Testis (tissue), 2 donors: ENCODE measurements around the gene SNX8.

Experiments
- CTCF ChIP-seq, 3 experiments: fragments of 450-650 bp in 2 of 3; fragments of 200-600 bp in 1 of 3; sonication (generic) in 1 of 3; IDR thresholded peaks; one replicate each; pipeline ENCODE4 v1.5.1; 2016 to 2019; ENCODE audit warnings: antibody characterized with exemption in 3 of 3, mild to moderate bottlenecking in 2 of 3, moderate library complexity in 1 of 3
- POLR2A ChIP-seq: fragments of 450-650 bp; IDR thresholded peaks from one replicate; pipeline ENCODE4 v1.6.1; 2017; ENCODE audit warnings: antibody characterized with exemption, mild to moderate bottlenecking, moderate library complexity

GRCh38 chr7:2241580-2242540 is 72.4 kb downstream of the SNX8 start, which contains the start of the genes MRM2 and NUDT1:
- TF ChIP-seq CTCF (IDR thresholded peaks at IDR 0.05) (no peak), POLR2A (no peak)
